K562 (cell line): ENCODE measurements around the gene MAP4K1. TPM values are rescaled to one million over a fixed set of nuclear protein-coding genes. Genes with fewer than 3 reads are reported as not detected.

Experiments used
- ARID4B ChIP-seq: sonication (generic); formaldehyde crosslinking; IDR thresholded peaks from 2 replicates; pipeline ENCODE4 v1.8.0; 2022; ENCODE audit warnings: mild to moderate bottlenecking, missing genetic modification reagents
- BRCA1 ChIP-seq, 2 experiments: fragments of 450-650 bp in 1 of 2; sonication (generic) in 1 of 2; formaldehyde crosslinking in 1 of 2; IDR thresholded peaks; 2 replicates each; pipeline versions ENCODE4 v1.5.0 to v1.6.1; 2017 to 2020; ENCODE audit warnings: mild to moderate bottlenecking in 1 of 2, missing genetic modification reagents in 1 of 2
- FUS ChIP-seq: fragments of 200-400 bp; formaldehyde crosslinking; optimal IDR thresholded peaks from 2 replicates; pipeline ENCODE3; 2017; ENCODE audit warnings: low read depth, low read length
- KHSRP ChIP-seq: fragments of 450-650 bp; IDR thresholded peaks from 2 replicates; pipeline ENCODE4 v1.6.1; 2017
- NR2F6 ChIP-seq: fragments of 450-650 bp; formaldehyde crosslinking; IDR thresholded peaks from 2 replicates; pipeline ENCODE4 v1.4.0; 2020; ENCODE audit warnings: mild to moderate bottlenecking
- POLR2G ChIP-seq: fragments of 200-400 bp; formaldehyde crosslinking; IDR thresholded peaks from 2 replicates; pipeline ENCODE4 v1.6.1; 2017; ENCODE audit warnings: low read depth, mild to moderate bottlenecking, antibody characterized with exemption, low read length, moderate library complexity
- PTBP1 ChIP-seq: fragments of 200-400 bp; formaldehyde crosslinking; IDR thresholded peaks from 2 replicates; pipeline ENCODE4 v1.6.1; 2017; ENCODE audit warnings: low read depth, low read length
- PYGO2 ChIP-seq: fragments of 450-650 bp; IDR thresholded peaks from 2 replicates; pipeline ENCODE4 v1.6.1; 2016; ENCODE audit warnings: mild to moderate bottlenecking, missing genetic modification characterization, moderate library complexity, missing compliant biosample characterization
- RFX1 ChIP-seq: fragments of 450-650 bp; IDR thresholded peaks from 2 replicates; pipeline ENCODE4 v1.6.1; 2016; ENCODE audit warnings: mild to moderate bottlenecking, moderate library complexity
- SRF ChIP-seq, 2 experiments: fragments of 250-450, 450-650 bp in 1 of 2; sonication (Bioruptor Pico) in 1 of 2; sonication (generic) in 1 of 2; formaldehyde crosslinking; IDR thresholded peaks; 2 replicates each; pipeline versions ENCODE4 v1.5.0 to v1.5.1; 2020 to 2022; ENCODE audit warnings: mild to moderate bottlenecking in 1 of 2, missing genetic modification reagents in 1 of 2
- THAP7 ChIP-seq: fragments of 250-450 bp; sonication (Bioruptor Pico); IDR thresholded peaks from 2 replicates; pipeline ENCODE4 v1.5.0; 2021
- U2AF1 ChIP-seq: fragments of 200-400 bp; formaldehyde crosslinking; optimal IDR thresholded peaks from 2 replicates; pipeline ENCODE3; 2017; ENCODE audit warnings: mild to moderate bottlenecking, low read depth, low read length, moderate library complexity
- VEZF1 ChIP-seq: fragments of 200-800 bp; sonication (Bioruptor generic); IDR thresholded peaks from 2 replicates; pipeline ENCODE4 v1.6.1; 2017; ENCODE audit warnings: missing genetic modification characterization, missing compliant biosample characterization
- ZBTB33 ChIP-seq: sonication (generic); formaldehyde crosslinking; IDR thresholded peaks from 2 replicates; pipeline ENCODE4 v1.8.1; 2023; ENCODE audit warnings: mild to moderate bottlenecking, missing genetic modification reagents
- ZNF232 ChIP-seq: sonication (generic); formaldehyde crosslinking; IDR thresholded peaks from 2 replicates; pipeline ENCODE4 v1.8.0; 2022; ENCODE audit warnings: mild to moderate bottlenecking, missing genetic modification reagents
- ZNF436 ChIP-seq: fragments of 250-450, 450-650 bp; sonication (Bioruptor Pico); formaldehyde crosslinking; IDR thresholded peaks from 2 replicates; pipeline ENCODE4 v1.7.0; 2020; ENCODE audit warnings: mild to moderate bottlenecking
- ZNF778 ChIP-seq: fragments of 450-650 bp; formaldehyde crosslinking; IDR thresholded peaks from 2 replicates; pipeline ENCODE4 v1.4.0; 2020; ENCODE audit warnings: mild to moderate bottlenecking, moderate library complexity
- polyA plus RNA-seq, 8 experiments: library from polyadenylated mRNA; depleted of rRNA in 4 of 8; stranded (reverse) in 5 of 8; unstranded in 3 of 8; fragments of >200 nt; fragmentation: Nextera tagmentation in 2 of 8; fragmentation: Illumina TruSeq in 1 of 8; extraction: Ambion mirVana in 2 of 8; extraction: Trizol in 1 of 8; gene quantifications; 2 replicates each; pipeline versions ENCODE4 v1.2.1 to v1.2.3, GENCODE V29; 2011 to 2014; ENCODE audit warnings: inconsistent platforms in 1 of 8, missing spikeins in 1 of 8
- total RNA-seq, 7 experiments: library from RNA; depleted of rRNA in 6 of 7; stranded (reverse); fragments of >200 nt in 6 of 7; fragmentation: Illumina TruSeq in 2 of 7; extraction: Trizol in 2 of 7; gene quantifications; 2 replicates each; pipeline versions ENCODE4 v1.2.1 to v1.2.3, GENCODE V29; 2011 to 2021; ENCODE audit warnings: low replicate concordance in 1 of 7

Gene MAP4K1
- total and polyA plus RNA-seq, 9 of the 15 experiments (the other 6 are each of a cell fraction or from before 2014, with no cell fraction given): 0.14 to 3.2 (median 0.73) TPM; not detected in 1

- TF ChIP-seq THAP7 (CRISPR knock-in tag) (no peak), POLR2G (peak; percentile 77), ZNF436 (CRISPR knock-in tag) (no peak), FUS (no peak), SRF (CRISPR knock-in tag; IDR thresholded peaks at IDR 0.05) (peak in 1 of 2 experiments; percentile 84; a peak in 1 of 4 replicates), BRCA1 (IDR thresholded peaks at IDR 0.05) (no peak), BRCA1 (CRISPR knock-in tag; IDR thresholded peaks at IDR 0.05) (no peak), U2AF1 (no peak), ARID4B (CRISPR knock-in tag) (no peak), KHSRP (0 out of 2 replicates have a peak, but pooled peaks have one; percentile 64), PYGO2 (peak; percentile 62), NR2F6 (CRISPR knock-in tag) (no peak), VEZF1 (CRISPR knock-in tag) (peak; percentile 82), RFX1 (no peak), ZBTB33 (peak; percentile 39; the same call in 1 of the 2 replicates), ZNF232 (CRISPR knock-in tag) (no peak), ZNF778 (CRISPR knock-in tag) (no peak), PTBP1 (0 out of 2 replicates have a peak, but pooled peaks have one; percentile 18)
These were observed 73.8 kb downstream of the MAP4K1 start (continued) for GRCh38 chr19:38543807-38544568.
